OCI-LY3 (cell line): ENCODE results near the gene SFXN5.

Source experiments
- H2AFZ ChIP-seq: fragments of 200-600, 300-600 bp; shearing (Covaris generic); 2 replicates; pipeline ENCODE4 v1.6.0; 2014; ENCODE audit warnings: antibody characterized with exemption, low read depth, low read length
- H3K27ac ChIP-seq: fragments of 200-600, 300-600 bp; sonication (generic); 2 replicates; pipeline ENCODE4 v1.5.1; 2014; ENCODE audit warnings: mild to moderate bottlenecking, low read length, moderate library complexity, mixed read lengths
- H3K27me3 ChIP-seq: fragments of 200-600, 300-600 bp; sonication (generic); 2 replicates; pipeline ENCODE4 v1.6.1; 2014; ENCODE audit warnings: low read depth, low read length, mixed read lengths
- H3K36me3 ChIP-seq: fragments of 200-600, 300-600 bp; sonication (generic); replicated peaks from 2 replicates; pipeline ENCODE3; 2014; ENCODE audit warnings: low read depth, low read length, mixed read lengths
- H3K4me1 ChIP-seq: fragments of 300-600, 200-600 bp; sonication (generic); 2 replicates; pipeline ENCODE4 v1.6.1; 2014; ENCODE audit warnings: low read length, mixed read lengths
- H3K4me2 ChIP-seq: fragments of 200-600, 300-600 bp; sonication (generic); 2 replicates; pipeline ENCODE4 v1.6.1; 2014; ENCODE audit warnings: low read length, mixed read lengths
- H3K4me3 ChIP-seq: fragments of 300-600, 200-600 bp; sonication (generic); 2 replicates; pipeline ENCODE4 v1.5.1; 2014; ENCODE audit warnings: antibody characterized with exemption, mild to moderate bottlenecking, low read length, moderate library complexity
- H3K79me2 ChIP-seq: fragments of 300-600, 200-600 bp; shearing (Covaris generic); 2 replicates; pipeline ENCODE4 v1.6.1; 2014; ENCODE audit warnings: mild to moderate bottlenecking, low read length, mixed read lengths
- H3K9ac ChIP-seq: fragments of 300-600, 200-600 bp; shearing (Covaris generic); 2 replicates; pipeline ENCODE4 v1.6.0; 2014; ENCODE audit warnings: mild to moderate bottlenecking, low read length, moderate library complexity
- H3K9me3 ChIP-seq: fragments of 200-600, 300-600 bp; shearing (Covaris generic); 2 replicates; pipeline ENCODE4 v1.6.1; 2014; ENCODE audit warnings: low read length, mixed read lengths; ENCODE audit not compliant: insufficient read depth
- H4K20me1 ChIP-seq: fragments of 200-600, 300-600 bp; sonication (generic); 2 replicates; pipeline ENCODE4 v1.6.1; 2016; ENCODE audit warnings: low read length, mixed read lengths; ENCODE audit not compliant: insufficient read depth
- EZH2phosphoT487 ChIP-seq: fragments of 200-600 bp; shearing (Covaris generic); IDR thresholded peaks from 2 replicates; pipeline ENCODE4 v1.6.1; 2018; ENCODE audit warnings: antibody characterized with exemption, mixed run types, low read depth
- TF ChIP-seq, protein P1 (sequence below): fragments of 200-600, 300-600 bp; sonication (generic); IDR thresholded peaks from 2 replicates; pipeline ENCODE4 v1.5.1; 2014; ENCODE audit warnings: antibody characterized with exemption, low read length, low read depth

Gene SFXN5

DNA sequence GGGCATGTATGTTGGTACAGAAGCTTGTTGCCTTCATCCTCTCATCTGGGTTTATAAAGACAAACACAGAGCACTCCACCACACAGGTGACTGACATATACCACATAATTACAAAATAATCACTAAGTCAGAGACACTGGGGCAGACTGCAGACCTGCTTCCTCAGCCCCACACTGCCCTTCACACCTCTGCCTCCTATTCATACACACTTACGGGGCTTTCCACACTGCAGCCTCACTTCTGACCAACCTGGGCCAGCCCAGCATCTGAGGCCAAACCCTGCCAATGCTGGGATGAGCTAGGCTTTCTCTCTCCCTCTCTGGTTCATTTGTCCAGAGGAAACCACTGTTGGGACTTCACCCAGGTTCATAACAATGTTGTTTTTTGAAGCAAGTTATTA lies 149.7 kb downstream of the SFXN5 start:
- TF ChIP-seq, protein P1, sequence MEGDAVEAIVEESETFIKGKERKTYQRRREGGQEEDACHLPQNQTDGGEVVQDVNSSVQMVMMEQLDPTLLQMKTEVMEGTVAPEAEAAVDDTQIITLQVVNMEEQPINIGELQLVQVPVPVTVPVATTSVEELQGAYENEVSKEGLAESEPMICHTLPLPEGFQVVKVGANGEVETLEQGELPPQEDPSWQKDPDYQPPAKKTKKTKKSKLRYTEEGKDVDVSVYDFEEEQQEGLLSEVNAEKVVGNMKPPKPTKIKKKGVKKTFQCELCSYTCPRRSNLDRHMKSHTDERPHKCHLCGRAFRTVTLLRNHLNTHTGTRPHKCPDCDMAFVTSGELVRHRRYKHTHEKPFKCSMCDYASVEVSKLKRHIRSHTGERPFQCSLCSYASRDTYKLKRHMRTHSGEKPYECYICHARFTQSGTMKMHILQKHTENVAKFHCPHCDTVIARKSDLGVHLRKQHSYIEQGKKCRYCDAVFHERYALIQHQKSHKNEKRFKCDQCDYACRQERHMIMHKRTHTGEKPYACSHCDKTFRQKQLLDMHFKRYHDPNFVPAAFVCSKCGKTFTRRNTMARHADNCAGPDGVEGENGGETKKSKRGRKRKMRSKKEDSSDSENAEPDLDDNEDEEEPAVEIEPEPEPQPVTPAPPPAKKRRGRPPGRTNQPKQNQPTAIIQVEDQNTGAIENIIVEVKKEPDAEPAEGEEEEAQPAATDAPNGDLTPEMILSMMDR = no peak
- TF ChIP-seq EZH2phosphoT487 = no peak
- no peak overlapping the region for H3K9ac ChIP-seq
- H3K79me2 ChIP-seq = no peaks in the 10 kb centered on the region
- no peaks in the 10 kb centered on the region for H3K36me3 ChIP-seq
- H3K4me3 ChIP-seq = no peak overlapping the region
- no peaks in the 10 kb centered on the region for H3K9me3 ChIP-seq
- no peak overlapping the region for H3K4me2 ChIP-seq
- peaks cover 7% of the 10 kb centered on the region for H3K27me3 ChIP-seq
- peaks cover 8% of the 10 kb centered on the region; the same call in 1 of the 2 replicates for H3K4me1 ChIP-seq
- H3K27ac ChIP-seq = no peak overlapping the region
- no peak overlapping the region for H2AFZ ChIP-seq
- no peaks in the 10 kb centered on the region for H4K20me1 ChIP-seq

DNA sequence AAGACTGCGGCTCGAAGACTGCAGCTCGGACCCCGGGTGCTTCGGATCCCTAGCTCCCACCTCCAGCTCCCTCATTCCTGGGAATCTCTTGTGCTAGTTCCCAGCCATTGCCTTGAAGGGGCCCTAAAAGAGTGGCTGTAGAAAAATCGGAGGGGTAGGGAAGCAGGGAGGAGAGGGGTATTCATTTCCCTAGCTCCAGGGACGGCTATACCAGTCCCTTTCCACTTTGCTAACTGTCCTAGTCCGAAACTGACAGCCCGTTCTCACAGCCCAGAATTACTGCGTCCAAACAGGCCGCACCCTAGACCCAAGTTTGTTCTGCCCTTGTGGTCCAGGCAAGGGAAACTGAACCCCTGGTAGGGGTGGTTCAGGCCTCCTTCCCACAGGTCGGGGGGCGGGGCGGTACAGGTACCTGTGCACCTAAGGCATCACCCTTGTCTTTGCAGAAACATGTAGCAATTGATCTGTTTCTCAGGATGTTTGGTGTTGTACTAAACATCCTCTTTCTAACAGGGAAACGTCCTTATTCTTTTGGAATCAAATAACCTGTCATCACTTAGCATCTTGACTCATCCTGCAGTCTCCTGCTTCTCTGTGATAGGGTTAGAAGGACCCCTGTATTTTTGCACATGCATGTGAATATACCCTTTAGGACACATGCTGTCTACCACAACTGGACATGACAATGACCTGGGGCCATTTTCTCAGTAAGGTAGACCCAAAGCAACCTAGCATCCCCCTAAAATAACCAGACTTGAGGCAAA lies 150.2 kb downstream of the SFXN5 start:
- TF ChIP-seq, protein P1 = no peak
- TF ChIP-seq EZH2phosphoT487 = no peak
- Histone ChIP-seq H3K79me2 (no peaks in the 10 kb centered on the region), H3K4me3 (no peak overlapping the region), H2AFZ (no peak overlapping the region), H3K4me2 (no peak overlapping the region), H3K27me3 (peaks cover 2% of the 10 kb centered on the region; the same call in 1 of the 2 replicates), H3K9me3 (no peaks in the 10 kb centered on the region), H3K4me1 (peaks cover 2% of the 10 kb centered on the region; the same call in 1 of the 2 replicates), H3K9ac (no peak overlapping the region), H3K36me3 (no peaks in the 10 kb centered on the region), H3K27ac (no peak overlapping the region), H4K20me1 (no peaks in the 10 kb centered on the region)

DNA sequence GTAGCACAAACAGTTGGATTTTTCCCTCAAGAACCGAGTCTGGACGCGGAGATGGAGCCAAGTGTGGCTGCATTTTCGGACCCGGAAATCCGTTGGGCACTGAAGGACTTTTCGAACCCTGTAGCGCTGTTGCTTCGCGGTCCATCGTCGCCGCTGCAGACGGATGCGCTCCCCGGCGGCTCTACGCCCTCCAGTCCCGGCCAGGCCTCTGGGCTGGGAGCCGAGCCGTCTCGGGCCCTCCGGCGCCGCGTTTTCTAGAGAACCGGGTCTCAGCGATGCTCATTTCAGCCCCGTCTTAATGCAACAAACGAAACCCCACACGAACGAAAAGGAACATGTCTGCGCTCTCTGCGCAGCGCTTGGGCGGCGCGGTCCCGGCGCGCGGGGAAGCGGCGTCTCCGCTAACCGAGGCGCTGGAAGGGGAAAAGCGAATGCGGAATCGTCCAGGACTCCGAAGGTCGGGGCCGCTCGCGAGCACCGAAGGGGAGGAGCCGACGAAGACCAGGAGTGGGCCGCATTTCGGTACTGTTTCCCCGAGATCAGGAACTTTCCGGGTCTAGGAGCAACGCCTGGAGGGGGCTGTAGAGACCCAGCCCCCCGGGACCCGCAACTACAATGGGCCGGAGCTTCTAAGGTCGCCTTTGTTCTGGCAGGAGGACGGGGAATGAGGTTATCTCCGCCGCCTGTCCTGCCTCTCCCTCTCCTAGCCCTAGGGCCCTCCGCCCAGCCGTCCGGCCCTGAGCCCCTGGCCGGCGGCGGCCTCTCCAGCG lies 151.0 kb downstream of the SFXN5 start:
- H3K9ac ChIP-seq = no peak overlapping the region
- H3K4me3 ChIP-seq = no peak overlapping the region
- no peaks in the 10 kb centered on the region for H3K36me3 ChIP-seq
- no peaks in the 10 kb centered on the region for H3K79me2 ChIP-seq
- TF ChIP-seq EZH2phosphoT487 = no peak
- TF ChIP-seq, protein P1 = no peak
- no peaks in the 10 kb centered on the region for H3K4me1 ChIP-seq
- no peak overlapping the region for H3K4me2 ChIP-seq
- no peaks in the 10 kb centered on the region for H3K27me3 ChIP-seq
- no peaks in the 10 kb centered on the region for H3K9me3 ChIP-seq
- H2AFZ ChIP-seq = no peak overlapping the region
- H3K27ac ChIP-seq = no peak overlapping the region
- H4K20me1 ChIP-seq = no peaks in the 10 kb centered on the region
